GM12878 (cell line): Measurements from ENCODE around the gene KCNAB2. TPM values are rescaled to one million over a fixed set of nuclear protein-coding genes. Genes with fewer than 3 reads are reported as not detected.

Experiments used
- ATAC-seq: fragments of 200-7000 bp; cut with Tn5 transposase; 3 replicates; pipeline ENCODE4 v1.9.1; 2020; ENCODE audit warnings: mild to moderate bottlenecking, moderate library complexity
- BruUV-seq: library from RNA; stranded (reverse); fragments of 400-500 nt; replicated peaks from 2 replicates; lab custom pipeline; 2021; lab: Mats Ljungman, UMichigan
- CTCF ChIA-PET: fragments of 300-600 bp; sonication (Branson Sonifier 250); formaldehyde crosslinking; extraction: SDS; loops from one replicate; lab custom pipeline; 2021; ENCODE audit warnings: inconsistent platforms; lab: Yijun Ruan, JAX
- POLR2A ChIA-PET: fragments of 350-600 bp; formaldehyde crosslinking; extraction: SDS; loops from one replicate; lab custom pipeline; 2021; ENCODE audit warnings: inconsistent platforms; lab: Charles Lee
- RAD21 ChIA-PET: fragments of 300-600 bp; sonication (Branson Sonifier 250); formaldehyde crosslinking; loops from one replicate; lab custom pipeline; 2023; ENCODE audit warnings: antibody characterized with exemption; ENCODE audit not compliant: unreplicated experiment; lab: Charles Lee
- SMC1A ChIA-PET: fragments of 300-600 bp; sonication (Branson Sonifier 250); formaldehyde crosslinking; loops from one replicate; lab custom pipeline; 2023; ENCODE audit not compliant: unreplicated experiment, uncharacterized antibody; lab: Charles Lee
- DNase-seq: peaks from one replicate; pipeline ENCODE4 v3.0.0-alpha.2; 2011; ENCODE audit warnings: low read depth, low spot score
- FAIRE-seq: peaks from 3 replicates; lab custom pipeline; 2011; peaks lifted over from hg19 to GRCh38; lab: Jason Lieb, UNC
- H2AFZ ChIP-seq: 2 replicates; pipeline ENCODE4 v1.6.0; 2011; ENCODE audit warnings: low read depth, low read length, control low read depth; ENCODE audit not compliant: control insufficient read depth
- H3K27ac ChIP-seq: 2 replicates; pipeline ENCODE4 v1.5.1; 2011; ENCODE audit warnings: control low read depth; ENCODE audit not compliant: control insufficient read depth, insufficient read depth
- H3K27me3 ChIP-seq, 2 experiments: replicated peaks in 1 of 2; 2 replicates each; pipeline versions ENCODE4 v1.6.0 to v1.6.1; 2011; ENCODE audit warnings: low read length in 1 of 2; ENCODE audit not compliant: control insufficient read depth in 2 of 2, insufficient read depth in 2 of 2
- H3K36me3 ChIP-seq, 2 experiments: 2 replicates each; pipeline ENCODE4 v1.5.1; 2011; ENCODE audit warnings: low read length in 1 of 2; ENCODE audit not compliant: control insufficient read depth in 2 of 2, insufficient read depth in 2 of 2
- H3K4me1 ChIP-seq: 2 replicates; pipeline ENCODE4 v1.6.1; 2011; ENCODE audit warnings: mild to moderate bottlenecking, low read length, moderate library complexity, mixed read lengths; ENCODE audit not compliant: control insufficient read depth, insufficient read depth
- H3K4me2 ChIP-seq: 2 replicates; pipeline ENCODE4 v1.6.0; 2011; ENCODE audit warnings: control low read depth; ENCODE audit not compliant: control insufficient read depth, insufficient read depth
- H3K4me3 ChIP-seq: fragments of 200-600 bp; sonication (generic); 2 replicates; pipeline ENCODE4 v1.5.1; 2016
- H3K79me2 ChIP-seq: 2 replicates; pipeline ENCODE4 v1.6.0; 2011; ENCODE audit warnings: low read length; ENCODE audit not compliant: control insufficient read depth, insufficient read depth
- H3K9ac ChIP-seq: 2 replicates; pipeline ENCODE4 v1.8.0; 2011; ENCODE audit warnings: low read length, control low read depth, mixed read lengths; ENCODE audit not compliant: control insufficient read depth, insufficient read depth
- H3K9me3 ChIP-seq: replicated peaks from 3 replicates; pipeline ENCODE4 v1.5.1; 2011; ENCODE audit warnings: mild to moderate bottlenecking, low read length; ENCODE audit not compliant: control insufficient read depth, insufficient read depth
- H4K20me1 ChIP-seq: 2 replicates; pipeline ENCODE4 v1.6.0; 2011; ENCODE audit not compliant: control insufficient read depth, insufficient read depth
- BHLHE40 ChIP-seq, 2 experiments: fragments of 450-650 bp in 1 of 2; IDR thresholded peaks; 2 replicates each; pipeline ENCODE4 v1.6.1; 2011 to 2017; ENCODE audit warnings: low read depth in 2 of 2, borderline replicate concordance in 1 of 2, improper control_type of control experiment in 1 of 2, low read length in 1 of 2, mild to moderate bottlenecking in 1 of 2
- CHD4 ChIP-seq: fragments of 200-600 bp; sonication (generic); IDR thresholded peaks from 2 replicates; pipeline ENCODE4 v1.6.1; 2016; ENCODE audit warnings: mild to moderate bottlenecking
- CTCF ChIP-seq, 3 experiments: IDR thresholded peaks in 2 of 3; conservative IDR thresholded peaks in 1 of 3; 2 replicates each; pipeline ENCODE4 v1.5.1; 2011; ENCODE audit warnings: low read depth in 3 of 3, low read length in 3 of 3, mild to moderate bottlenecking in 3 of 3, control low read depth in 2 of 3, moderate library complexity in 2 of 3, inconsistent platforms in 1 of 3, mixed read lengths in 1 of 3; ENCODE audit not compliant: control insufficient read depth in 2 of 3, insufficient read depth in 1 of 3; ENCODE audit errors: extremely low read depth in 1 of 3
- EGR1 ChIP-seq, 2 experiments: IDR thresholded peaks; 1 replicate in 1 of 2; 2 replicates in 1 of 2; pipeline ENCODE4 v1.6.1; 2011 to 2012; ENCODE audit warnings: low read depth in 2 of 2, low read length in 2 of 2, borderline replicate concordance in 1 of 2, mild to moderate bottlenecking in 1 of 2, moderate library complexity in 1 of 2
- HDAC2 ChIP-seq: fragments of 200-600 bp; sonication (generic); IDR thresholded peaks from 2 replicates; pipeline ENCODE4 v1.6.1; 2017
- MAX ChIP-seq: IDR thresholded peaks from 2 replicates; pipeline ENCODE4 v1.6.1; 2012; ENCODE audit warnings: low read depth, low read length, improper control_type of control experiment
- MTA3 ChIP-seq: IDR thresholded peaks from 2 replicates; pipeline ENCODE4 v1.6.1; 2012; ENCODE audit warnings: low read length, inconsistent platforms, borderline replicate concordance
- POLR2AphosphoS5 ChIP-seq: IDR thresholded peaks from 2 replicates; pipeline ENCODE4 v1.6.1; 2011; ENCODE audit warnings: mild to moderate bottlenecking, low read length, inconsistent platforms
- SMAD5 ChIP-seq: IDR thresholded peaks from 2 replicates; pipeline ENCODE4 v1.6.1; 2016; ENCODE audit warnings: antibody characterized with exemption, low read depth
- STAT1 ChIP-seq: fragments of 450-650 bp; conservative IDR thresholded peaks from 2 replicates; pipeline ENCODE4 v1.6.1; 2014; ENCODE audit warnings: antibody characterized with exemption, mild to moderate bottlenecking
- ZNF217 ChIP-seq: fragments of 450-650 bp; IDR thresholded peaks from 2 replicates; pipeline ENCODE4 v1.6.1; 2017; ENCODE audit warnings: antibody characterized with exemption, mild to moderate bottlenecking
- ZNF274 ChIP-seq: IDR thresholded peaks from one replicate; pipeline ENCODE4 v1.8.0; 2011; ENCODE audit not compliant: insufficient read length, insufficient read depth
- ZNF384 ChIP-seq: IDR thresholded peaks from 2 replicates; pipeline ENCODE4 v1.6.1; 2012; ENCODE audit warnings: low read depth, mild to moderate bottlenecking, low read length, improper control_type of control experiment, borderline replicate concordance
- WGBS: methylation state at CpG from one replicate; pipeline ENCODE4 v1.1.6; 2016; ENCODE audit warnings: low lambda C conversion rate; ENCODE audit not compliant: insufficient replicate concordance, insufficient coverage; ENCODE audit errors: missing lambda C conversion rate; 5-methylcytosine and 5-hydroxymethylcytosine counted together
- in situ Hi-C: fragments of 300-500 bp; cut with MboI; formaldehyde crosslinking; loops from 9 replicates; pipeline ENCODE4 v1.14.3; 2018; ENCODE audit warnings: mixed read lengths
- intact Hi-C: fragments of 100-400 bp; cut with micrococcal nuclease; formaldehyde crosslinking; loops from one replicate; pipeline ENCODE4 v1.14.2; 2022; ENCODE audit not compliant: unreplicated experiment
- polyA plus RNA-seq, 11 experiments: library from polyadenylated mRNA; depleted of rRNA in 4 of 11; unstranded in 6 of 11; stranded (reverse) in 5 of 11; fragments of >200 nt; fragmentation: Nextera tagmentation in 4 of 11; fragmentation: Illumina TruSeq in 1 of 11; extraction: Ambion mirVana in 4 of 11; extraction: Trizol in 1 of 11; gene quantifications; 1 replicate in 1 of 11; 2 replicates in 10 of 11; pipeline versions ENCODE4 v1.2.1 to v1.2.3, GENCODE V29; 2011 to 2016; ENCODE audit warnings: inconsistent platforms in 2 of 11, missing spikeins in 2 of 11, low read depth in 1 of 11
- total RNA-seq, 4 experiments: library from RNA; depleted of rRNA in 3 of 4; stranded (reverse); fragments of >200 nt in 3 of 4; fragmentation: Illumina TruSeq in 1 of 4; extraction: Trizol in 1 of 4; gene quantifications; 2 replicates each; pipeline versions ENCODE4 v1.2.1 to v1.2.3, GENCODE V29; 2013 to 2021
- TF ChIP-seq, protein P1 (sequence below): fragments of 450-650 bp; IDR thresholded peaks from 2 replicates; pipeline ENCODE4 v1.6.1; 2017; ENCODE audit warnings: mild to moderate bottlenecking
- TF ChIP-seq, protein P2 (sequence below): IDR thresholded peaks from 2 replicates; pipeline ENCODE4 v1.6.1; 2011; ENCODE audit warnings: mild to moderate bottlenecking, low read depth, low read length, moderate library complexity; ENCODE audit not compliant: insufficient replicate concordance

The KCNAB2 gene
- total and polyA plus RNA-seq, 10 of the 15 experiments (the other 5 are each of a cell fraction or from before 2014, with no cell fraction given) = 2.9 to 123 (median 62.4) TPM

- TF ChIP-seq HDAC2 (no peak), POLR2AphosphoS5 (no peak), EGR1 (IDR thresholded peaks at IDR 0.05; ENCODE audit: borderline replicate concordance in 1 of 2, low read depth in 2 of 2, low read length in 2 of 2) (no peak), CTCF (IDR thresholded peaks at IDR 0.05 in 2 of 3, conservative IDR thresholded peaks at IDR 0.05 in 1 of 3; ENCODE audit: control insufficient read depth in 2 of 3, extremely low read depth in 1 of 3, insufficient read depth in 1 of 3, low read depth in 3 of 3, low read length in 3 of 3) (no peak), MTA3 (no peak), MAX (no peak)
- TF ChIP-seq, protein P1, sequence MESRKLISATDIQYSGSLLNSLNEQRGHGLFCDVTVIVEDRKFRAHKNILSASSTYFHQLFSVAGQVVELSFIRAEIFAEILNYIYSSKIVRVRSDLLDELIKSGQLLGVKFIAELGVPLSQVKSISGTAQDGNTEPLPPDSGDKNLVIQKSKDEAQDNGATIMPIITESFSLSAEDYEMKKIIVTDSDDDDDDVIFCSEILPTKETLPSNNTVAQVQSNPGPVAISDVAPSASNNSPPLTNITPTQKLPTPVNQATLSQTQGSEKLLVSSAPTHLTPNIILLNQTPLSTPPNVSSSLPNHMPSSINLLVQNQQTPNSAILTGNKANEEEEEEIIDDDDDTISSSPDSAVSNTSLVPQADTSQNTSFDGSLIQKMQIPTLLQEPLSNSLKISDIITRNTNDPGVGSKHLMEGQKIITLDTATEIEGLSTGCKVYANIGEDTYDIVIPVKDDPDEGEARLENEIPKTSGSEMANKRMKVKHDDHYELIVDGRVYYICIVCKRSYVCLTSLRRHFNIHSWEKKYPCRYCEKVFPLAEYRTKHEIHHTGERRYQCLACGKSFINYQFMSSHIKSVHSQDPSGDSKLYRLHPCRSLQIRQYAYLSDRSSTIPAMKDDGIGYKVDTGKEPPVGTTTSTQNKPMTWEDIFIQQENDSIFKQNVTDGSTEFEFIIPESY = no peak
These were observed 66.5 kb downstream of the KCNAB2 start (continued) for GRCh38 chr1:6111991-6112689.

- FAIRE-seq (no peak), ATAC-seq (no peak), DNase-seq (no peak)
- CTCF ChIA-PET = interaction anchor here (1.1 to 2.1 kb wide), 2 partner anchors 8 to 28 kb away, joined by 3 to 4 read pairs; no protein-coding TSS in a partner anchor
- H3K79me2 ChIP-seq = no peaks in the 10 kb centered on the region
- no peaks in the 10 kb centered on the region for H3K9me3 ChIP-seq
- RAD21 ChIA-PET = no interaction called here
- no peak overlapping the region for H3K9ac ChIP-seq
- no peaks in the 10 kb centered on the region for H4K20me1 ChIP-seq
- no peaks in the 10 kb centered on the region for H3K4me1 ChIP-seq
- in situ Hi-C loops = no loop called here
- H3K36me3 ChIP-seq = no peaks in the 10 kb centered on the region
- POLR2A ChIA-PET = no interaction called here
- H3K4me2 ChIP-seq = no peak overlapping the region
- H3K4me3 ChIP-seq = no peak overlapping the region
- SMC1A ChIA-PET = interaction anchor here (0.6 kb wide), 1 partner anchor 50 kb away, joined by 3 read pairs; no protein-coding TSS in a partner anchor
- WGBS = 39% methylated on average over 5 of the region's 5 CpGs
- no TSS peak for BruUV-seq
- intact Hi-C loops = no loop called here
- no peak overlapping the region for H2AFZ ChIP-seq
- H3K27me3 ChIP-seq = no peaks in the 10 kb centered on the region
- H3K27ac ChIP-seq = no peak overlapping the region
- no peak for TF ChIP-seq STAT1
- no peak for TF ChIP-seq ZNF274
- TF ChIP-seq CHD4 = no peak
- TF ChIP-seq, protein P2, sequence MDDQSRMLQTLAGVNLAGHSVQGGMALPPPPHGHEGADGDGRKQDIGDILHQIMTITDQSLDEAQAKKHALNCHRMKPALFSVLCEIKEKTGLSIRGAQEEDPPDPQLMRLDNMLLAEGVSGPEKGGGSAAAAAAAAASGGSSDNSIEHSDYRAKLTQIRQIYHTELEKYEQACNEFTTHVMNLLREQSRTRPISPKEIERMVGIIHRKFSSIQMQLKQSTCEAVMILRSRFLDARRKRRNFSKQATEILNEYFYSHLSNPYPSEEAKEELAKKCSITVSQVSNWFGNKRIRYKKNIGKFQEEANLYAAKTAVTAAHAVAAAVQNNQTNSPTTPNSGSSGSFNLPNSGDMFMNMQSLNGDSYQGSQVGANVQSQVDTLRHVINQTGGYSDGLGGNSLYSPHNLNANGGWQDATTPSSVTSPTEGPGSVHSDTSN = no peak
- no peak for TF ChIP-seq BHLHE40 (IDR thresholded peaks at IDR 0.05; ENCODE audit: borderline replicate concordance in 1 of 2, low read depth in 2 of 2, low read length in 1 of 2)
- TF ChIP-seq ZNF384 = no peak
- no peak for TF ChIP-seq SMAD5
- no peak for TF ChIP-seq ZNF217
These were observed 67.0 kb downstream of the KCNAB2 start for GRCh38 chr1:6112690-6113005.
